HEK293T (cell line): ENCODE data around the gene SH3RF1.

ENCODE experiments used
- ARNT ChIP-seq: fragments of 450-650 bp; IDR thresholded peaks from 2 replicates; pipeline ENCODE4 v1.6.1; 2017; ENCODE audit warnings: mild to moderate bottlenecking
- TARDBP ChIP-seq: fragments of 450-650 bp; IDR thresholded peaks from 2 replicates; pipeline ENCODE4 v1.6.1; 2016

GRCh38 chr4:169256101-169256612 lies 14.6 kb downstream of the SH3RF1 start:
- TF ChIP-seq ARNT, result no peak
- no peak for TF ChIP-seq TARDBP
